Liver (tissue), 9 donors: Measurements from ENCODE around the gene ROR1. TPM values are rescaled to one million over a fixed set of nuclear protein-coding genes. Genes with fewer than 3 reads are reported as not detected.

Experiments used
- DNase-seq: peaks from one replicate; pipeline ENCODE4 v3.0.0-alpha.2; 2017; ENCODE audit warnings: low spot score
- H3K27ac ChIP-seq, 2 donors: one replicate each; pipeline ENCODE4 v1.7.0; 2013; ENCODE audit warnings: inconsistent platforms in 2 of 2, low read length in 2 of 2, control low read depth in 1 of 2, low read depth in 1 of 2, mild to moderate bottlenecking in 1 of 2
- H3K27me3 ChIP-seq, 4 donors: one replicate each; pipeline versions ENCODE4 v1.6.1 to v1.7.0; 2013; ENCODE audit warnings: low read length in 3 of 4, inconsistent platforms in 1 of 4, mild to moderate bottlenecking in 1 of 4, moderate library complexity in 1 of 4; ENCODE audit not compliant: control insufficient read depth in 4 of 4, insufficient read depth in 4 of 4
- H3K36me3 ChIP-seq, 4 donors: one replicate each; pipeline versions ENCODE4 v1.6.1 to v1.7.0; 2013; ENCODE audit warnings: low read length in 3 of 4, mild to moderate bottlenecking in 3 of 4, low read depth in 1 of 4, moderate library complexity in 1 of 4; ENCODE audit not compliant: control insufficient read depth in 4 of 4, insufficient read depth in 3 of 4
- H3K4me1 ChIP-seq, 4 donors: one replicate each; pipeline versions ENCODE4 v1.6.1 to v1.7.0; 2013; ENCODE audit warnings: low read length in 3 of 4, mild to moderate bottlenecking in 3 of 4, moderate library complexity in 1 of 4; ENCODE audit not compliant: control insufficient read depth in 4 of 4, insufficient read depth in 4 of 4
- H3K4me3 ChIP-seq, 3 donors: one replicate each; pipeline versions ENCODE4 v1.6.1 to v1.7.0; 2013; ENCODE audit warnings: low read length in 3 of 3, control low read depth in 1 of 3, low read depth in 1 of 3, mild to moderate bottlenecking in 1 of 3
- H3K9ac ChIP-seq, 2 donors: one replicate each; pipeline ENCODE4 v1.7.0; 2013; ENCODE audit warnings: low read length in 2 of 2, mild to moderate bottlenecking in 2 of 2, moderate library complexity in 2 of 2, control low read depth in 1 of 2, low read depth in 1 of 2
- H3K9me3 ChIP-seq, 4 donors: one replicate each; pipeline versions ENCODE4 v1.6.1 to v1.7.0; 2013; ENCODE audit warnings: low read length in 3 of 4; ENCODE audit not compliant: control insufficient read depth in 4 of 4
- CTCF ChIP-seq: fragments of 150-350 bp; IDR thresholded peaks from 2 replicates; pipeline ENCODE4 v1.5.1; 2017; ENCODE audit warnings: improper control_type of control experiment, low read depth, low read length; ENCODE audit not compliant: missing input control
- EGR1 ChIP-seq, 2 donors: IDR thresholded peaks; 2 replicates each; pipeline ENCODE4 v1.6.1; 2016 to 2018; ENCODE audit warnings: antibody characterized with exemption in 2 of 2, low read depth in 2 of 2
- FOXA1 ChIP-seq: IDR thresholded peaks from 2 replicates; pipeline ENCODE4 v1.6.1; 2016; ENCODE audit warnings: antibody characterized with exemption
- FOXA2 ChIP-seq: IDR thresholded peaks from 2 replicates; pipeline ENCODE4 v1.6.1; 2016; ENCODE audit warnings: antibody characterized with exemption
- GABPA ChIP-seq, 2 donors: IDR thresholded peaks in 1 of 2; conservative IDR thresholded peaks in 1 of 2; 2 replicates each; pipeline ENCODE4 v1.6.1; 2016; ENCODE audit warnings: antibody characterized with exemption in 2 of 2, mild to moderate bottlenecking in 1 of 2, moderate library complexity in 1 of 2
- HNF4A ChIP-seq, 2 donors: conservative IDR thresholded peaks; 2 replicates each; pipeline ENCODE4 v1.6.1; 2016; ENCODE audit warnings: antibody characterized with exemption in 2 of 2, mild to moderate bottlenecking in 2 of 2
- HNF4G ChIP-seq: IDR thresholded peaks from 2 replicates; pipeline ENCODE4 v1.6.1; 2016; ENCODE audit warnings: antibody characterized with exemption
- JUND ChIP-seq, 2 donors: IDR thresholded peaks; 2 replicates each; pipeline ENCODE4 v1.6.1; 2016; ENCODE audit warnings: antibody characterized with exemption in 2 of 2
- NR2F2 ChIP-seq: IDR thresholded peaks from 2 replicates; pipeline ENCODE4 v1.6.1; 2016; ENCODE audit warnings: antibody characterized with exemption
- RAD21 ChIP-seq, 2 donors: IDR thresholded peaks; 2 replicates each; pipeline ENCODE4 v1.6.1; 2016; ENCODE audit warnings: antibody characterized with exemption in 2 of 2, mild to moderate bottlenecking in 2 of 2
- RXRA ChIP-seq, 2 donors: IDR thresholded peaks; 2 replicates each; pipeline ENCODE4 v1.6.1; 2017 to 2018; ENCODE audit warnings: antibody characterized with exemption in 2 of 2, mild to moderate bottlenecking in 1 of 2
- SP1 ChIP-seq: IDR thresholded peaks from 2 replicates; pipeline ENCODE4 v1.6.1; 2018; ENCODE audit warnings: antibody characterized with exemption, mild to moderate bottlenecking
- TAF1 ChIP-seq: conservative IDR thresholded peaks from 2 replicates; pipeline ENCODE4 v1.6.1; 2016; ENCODE audit warnings: antibody characterized with exemption, mild to moderate bottlenecking
- YY1 ChIP-seq: IDR thresholded peaks from 2 replicates; pipeline ENCODE4 v1.6.1; 2016; ENCODE audit warnings: antibody characterized with exemption, mild to moderate bottlenecking
- ZBTB33 ChIP-seq: IDR thresholded peaks from 2 replicates; pipeline ENCODE4 v1.6.1; 2016; ENCODE audit warnings: antibody characterized with exemption
- WGBS: extraction: QIAGEN DNeasy Blood & Tissue Kit; methylation state at CpG from one replicate; pipeline ENCODE4 v1.1.7; 2013; 5-methylcytosine and 5-hydroxymethylcytosine counted together
- polyA plus RNA-seq, 2 donors: library from polyadenylated mRNA; stranded (reverse) in 1 of 2; unstranded in 1 of 2; fragments of 200-250 nt in 1 of 2; fragments of >200 nt in 1 of 2; fragmentation: Nextera tagmentation in 1 of 2; extraction: Ambion mirVana in 1 of 2; gene quantifications; one replicate each; pipeline versions ENCODE4 v1.2.1 to v1.2.3, GENCODE V29; 2013 to 2015
- total RNA-seq, 2 donors: library from RNA; depleted of rRNA; stranded (reverse); fragments of >200 nt; gene quantifications; one replicate each; pipeline ENCODE4 v1.2.3, GENCODE V29; 2014
- TF ChIP-seq, protein P1 (sequence below): IDR thresholded peaks from 2 replicates; pipeline ENCODE4 v1.6.1; 2016; ENCODE audit warnings: antibody characterized with exemption
- TF ChIP-seq, protein P2 (sequence below): IDR thresholded peaks from 2 replicates; pipeline ENCODE4 v1.6.1; 2016; ENCODE audit warnings: antibody characterized with exemption, mild to moderate bottlenecking
- TF ChIP-seq, protein P3 (sequence below): IDR thresholded peaks from 2 replicates; pipeline ENCODE4 v1.6.1; 2016; ENCODE audit warnings: antibody characterized with exemption
- donor health status: healthy.
- donor health status: healthy.
- donor health status: healthy.
- donor health status: healthy.
- donor health status: healthy.

The ROR1 gene
- total and polyA plus RNA-seq, 4 donors, result 0.15 to 0.98 (median 0.37) TPM

DNA sequence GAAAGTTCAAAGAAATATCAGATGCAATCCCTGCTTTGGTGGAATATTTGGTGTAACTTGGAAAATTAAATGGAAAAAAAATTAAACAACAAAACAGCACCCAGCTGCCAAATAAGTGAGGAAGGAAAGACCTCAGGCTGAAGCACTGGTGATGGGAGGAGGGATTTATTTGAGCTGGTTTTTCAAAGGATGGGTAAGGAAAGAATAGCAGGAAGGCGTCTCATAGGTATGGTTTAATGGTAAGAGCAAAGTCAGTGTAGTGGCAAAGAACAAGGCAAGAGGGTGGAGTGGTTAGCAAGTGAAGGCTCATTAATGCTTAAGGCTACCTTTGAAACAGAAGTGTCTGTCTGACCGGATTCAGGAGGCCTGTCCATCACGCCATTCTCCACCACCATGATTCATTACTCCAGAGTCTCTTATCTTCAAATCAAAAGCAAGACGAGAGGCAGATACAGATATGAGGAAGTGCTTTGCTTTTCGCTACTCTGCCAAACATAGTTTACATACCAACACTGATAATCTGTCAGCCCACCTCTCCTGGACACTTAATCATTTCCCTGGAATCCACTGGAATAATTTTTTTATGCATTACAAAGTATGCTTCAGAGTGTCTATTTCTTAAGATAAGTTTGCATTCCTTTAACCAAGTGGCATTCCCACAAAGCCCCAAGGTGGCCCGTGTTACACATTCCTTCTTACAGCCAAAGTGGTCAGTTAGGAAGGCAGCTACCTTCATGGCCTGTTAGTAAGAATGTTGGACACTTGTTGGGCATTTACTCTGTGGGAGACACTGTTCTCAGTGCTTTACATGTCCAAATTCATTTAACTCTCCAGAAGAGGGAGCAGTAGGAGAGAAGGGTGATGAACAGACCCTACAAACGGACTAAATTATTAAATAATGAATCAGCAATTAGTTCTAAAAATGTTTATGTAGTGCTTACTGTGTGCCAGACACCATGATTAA lies 146.6 kb downstream of the ROR1 start:
- no peaks in the 10 kb centered on the region for H3K4me1 ChIP-seq
- DNase-seq, result no peak
- H3K36me3 ChIP-seq, result no peaks in the 10 kb centered on the region
- 76% methylated on average over 7 of the region's 7 CpGs for WGBS
- H3K4me3 ChIP-seq, result no peak overlapping the region
- H3K9ac ChIP-seq, result no peak overlapping the region
- no peaks in the 10 kb centered on the region for H3K9me3 ChIP-seq
- no peak overlapping the region for H3K27ac ChIP-seq
- H3K27me3 ChIP-seq, result no peaks in the 10 kb centered on the region
- TF ChIP-seq FOXA1 (no peak), HNF4A (conservative IDR thresholded peaks at IDR 0.05) (no peak), GABPA (IDR thresholded peaks at IDR 0.05 in 1 of 2, conservative IDR thresholded peaks at IDR 0.05 in 1 of 2) (no peak), EGR1 (IDR thresholded peaks at IDR 0.05; ENCODE audit: low read depth in 2 of 2) (no peak), FOXA2 (no peak), HNF4G (no peak), SP1 (no peak), YY1 (no peak), RXRA (IDR thresholded peaks at IDR 0.05) (no peak), RAD21 (IDR thresholded peaks at IDR 0.05) (no peak)
- TF ChIP-seq, protein P1, sequence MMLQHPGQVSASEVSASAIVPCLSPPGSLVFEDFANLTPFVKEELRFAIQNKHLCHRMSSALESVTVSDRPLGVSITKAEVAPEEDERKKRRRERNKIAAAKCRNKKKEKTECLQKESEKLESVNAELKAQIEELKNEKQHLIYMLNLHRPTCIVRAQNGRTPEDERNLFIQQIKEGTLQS, result no peak
- TF ChIP-seq, protein P2, sequence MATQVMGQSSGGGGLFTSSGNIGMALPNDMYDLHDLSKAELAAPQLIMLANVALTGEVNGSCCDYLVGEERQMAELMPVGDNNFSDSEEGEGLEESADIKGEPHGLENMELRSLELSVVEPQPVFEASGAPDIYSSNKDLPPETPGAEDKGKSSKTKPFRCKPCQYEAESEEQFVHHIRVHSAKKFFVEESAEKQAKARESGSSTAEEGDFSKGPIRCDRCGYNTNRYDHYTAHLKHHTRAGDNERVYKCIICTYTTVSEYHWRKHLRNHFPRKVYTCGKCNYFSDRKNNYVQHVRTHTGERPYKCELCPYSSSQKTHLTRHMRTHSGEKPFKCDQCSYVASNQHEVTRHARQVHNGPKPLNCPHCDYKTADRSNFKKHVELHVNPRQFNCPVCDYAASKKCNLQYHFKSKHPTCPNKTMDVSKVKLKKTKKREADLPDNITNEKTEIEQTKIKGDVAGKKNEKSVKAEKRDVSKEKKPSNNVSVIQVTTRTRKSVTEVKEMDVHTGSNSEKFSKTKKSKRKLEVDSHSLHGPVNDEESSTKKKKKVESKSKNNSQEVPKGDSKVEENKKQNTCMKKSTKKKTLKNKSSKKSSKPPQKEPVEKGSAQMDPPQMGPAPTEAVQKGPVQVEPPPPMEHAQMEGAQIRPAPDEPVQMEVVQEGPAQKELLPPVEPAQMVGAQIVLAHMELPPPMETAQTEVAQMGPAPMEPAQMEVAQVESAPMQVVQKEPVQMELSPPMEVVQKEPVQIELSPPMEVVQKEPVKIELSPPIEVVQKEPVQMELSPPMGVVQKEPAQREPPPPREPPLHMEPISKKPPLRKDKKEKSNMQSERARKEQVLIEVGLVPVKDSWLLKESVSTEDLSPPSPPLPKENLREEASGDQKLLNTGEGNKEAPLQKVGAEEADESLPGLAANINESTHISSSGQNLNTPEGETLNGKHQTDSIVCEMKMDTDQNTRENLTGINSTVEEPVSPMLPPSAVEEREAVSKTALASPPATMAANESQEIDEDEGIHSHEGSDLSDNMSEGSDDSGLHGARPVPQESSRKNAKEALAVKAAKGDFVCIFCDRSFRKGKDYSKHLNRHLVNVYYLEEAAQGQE, result no peak

DNA sequence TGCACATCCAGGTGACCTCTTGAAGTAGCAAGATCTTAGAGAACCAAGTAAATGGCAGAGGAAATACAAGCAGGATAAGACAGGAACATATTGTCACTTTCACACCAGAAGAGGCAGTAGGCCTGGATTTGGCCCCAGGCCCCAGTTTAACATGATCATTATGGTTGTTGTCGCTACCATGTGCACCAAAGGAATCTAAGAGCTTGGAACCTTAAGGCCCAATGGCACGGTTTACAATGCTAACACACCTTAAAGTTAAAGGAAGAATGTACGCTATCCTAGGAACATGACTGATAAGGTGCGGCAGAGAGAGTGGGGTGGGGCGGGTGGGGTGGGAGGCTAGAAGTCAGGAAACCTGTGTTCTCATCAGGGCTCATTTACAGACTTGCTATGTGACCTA lies 147.5 kb downstream of the ROR1 start:
- no peak overlapping the region for H3K27ac ChIP-seq
- H3K36me3 ChIP-seq, result no peaks in the 10 kb centered on the region
- H3K4me1 ChIP-seq, result no peaks in the 10 kb centered on the region
- TF ChIP-seq NR2F2, result no peak
- no peak for TF ChIP-seq EGR1 (IDR thresholded peaks at IDR 0.05; ENCODE audit: low read depth in 2 of 2)
- TF ChIP-seq HNF4G, result no peak
- TF ChIP-seq, protein P3, sequence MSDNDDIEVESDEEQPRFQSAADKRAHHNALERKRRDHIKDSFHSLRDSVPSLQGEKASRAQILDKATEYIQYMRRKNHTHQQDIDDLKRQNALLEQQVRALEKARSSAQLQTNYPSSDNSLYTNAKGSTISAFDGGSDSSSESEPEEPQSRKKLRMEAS, result no peak
- no peak for TF ChIP-seq RAD21 (IDR thresholded peaks at IDR 0.05)
- TF ChIP-seq SP1, result no peak
- TF ChIP-seq FOXA2, result no peak
- TF ChIP-seq GABPA (IDR thresholded peaks at IDR 0.05 in 1 of 2, conservative IDR thresholded peaks at IDR 0.05 in 1 of 2), result no peak
- TF ChIP-seq HNF4A (conservative IDR thresholded peaks at IDR 0.05), result no peak
- TF ChIP-seq CTCF, result no peak
- TF ChIP-seq TAF1, result no peak
- TF ChIP-seq FOXA1, result no peak
- no peak for TF ChIP-seq JUND (IDR thresholded peaks at IDR 0.05)
- no peak for TF ChIP-seq YY1
- TF ChIP-seq, protein P1, result no peak
- TF ChIP-seq, protein P2, result no peak
- no peak for TF ChIP-seq ZBTB33
- H3K9ac ChIP-seq, result no peak overlapping the region
- H3K9me3 ChIP-seq, result no peaks in the 10 kb centered on the region
- no peaks in the 10 kb centered on the region for H3K27me3 ChIP-seq
- no peak overlapping the region for H3K4me3 ChIP-seq
- DNase-seq, result no peak
- 81% methylated on average over 5 of the region's 5 CpGs for WGBS
